Mucosa of descending colon (tissue), 3 donors: ENCODE data around the gene PTK6. TPM values are rescaled to one million over a fixed set of nuclear protein-coding genes. Genes with fewer than 3 reads are reported as not detected.

Source experiments
- ATAC-seq: fragments of 200-7000 bp; cut with Tn5 transposase; one replicate; pipeline ENCODE4 v1.9.1; 2020; ENCODE audit warnings: mild to moderate bottlenecking, moderate library complexity
- DNase-seq, 3 donors: peaks; one replicate each; pipeline ENCODE4 v3.0.0-alpha.2; 2020
- H3K36me3 ChIP-seq: fragments of 200-600 bp; one replicate; pipeline ENCODE4 v1.8.0; 2021; ENCODE audit warnings: low read depth, mild to moderate bottlenecking
- H3K4me1 ChIP-seq: fragments of 200-600 bp; one replicate; pipeline ENCODE4 v1.8.0; 2021; ENCODE audit warnings: low read depth, mild to moderate bottlenecking
- H3K4me3 ChIP-seq: fragments of 200-600 bp; one replicate; pipeline ENCODE4 v1.8.0; 2021; ENCODE audit warnings: mild to moderate bottlenecking
- H3K9me3 ChIP-seq: fragments of 200-600 bp; one replicate; pipeline ENCODE4 v1.8.0; 2021; ENCODE audit warnings: mild to moderate bottlenecking
- intact Hi-C, 2 donors: fragments of 100-400 bp; cut with DNase I in 1 of 2; cut with micrococcal nuclease in 1 of 2; formaldehyde crosslinking; loops; one replicate each; pipeline versions ENCODE4 v1.11.0 to v1.11.1; 2022; cut with DNase I, micrococcal nuclease
- total RNA-seq, 3 donors: library from RNA; stranded (reverse); fragmentation: NEBNext Ultra II Directional in 2 of 3; extraction: Animal tissue kit (Norgen Biotek cat#: 25700) in 2 of 3; gene quantifications; one replicate each; pipeline versions ENCODE4 v1.2.1 to v1.2.4, GENCODE V29; 2021 to 2023
- TF ChIP-seq, protein P1 (sequence below): fragments of 200-600 bp; IDR thresholded peaks from one replicate; pipeline ENCODE4 v1.8.0; 2022; ENCODE audit warnings: antibody characterized with exemption, mild to moderate bottlenecking
- donor health status: DM: no; HTN: no; CAD: no; lungs with moderate emphysema.
- donor health status: DM: no; HTN: no; CAD: no.
- donor health status: DM: no; HTN: yes; CAD: no.

PTK6 gene
- total RNA-seq, 3 donors from 2014 or later: 39.5 to 91.7 (median 87.1) TPM

DNA sequence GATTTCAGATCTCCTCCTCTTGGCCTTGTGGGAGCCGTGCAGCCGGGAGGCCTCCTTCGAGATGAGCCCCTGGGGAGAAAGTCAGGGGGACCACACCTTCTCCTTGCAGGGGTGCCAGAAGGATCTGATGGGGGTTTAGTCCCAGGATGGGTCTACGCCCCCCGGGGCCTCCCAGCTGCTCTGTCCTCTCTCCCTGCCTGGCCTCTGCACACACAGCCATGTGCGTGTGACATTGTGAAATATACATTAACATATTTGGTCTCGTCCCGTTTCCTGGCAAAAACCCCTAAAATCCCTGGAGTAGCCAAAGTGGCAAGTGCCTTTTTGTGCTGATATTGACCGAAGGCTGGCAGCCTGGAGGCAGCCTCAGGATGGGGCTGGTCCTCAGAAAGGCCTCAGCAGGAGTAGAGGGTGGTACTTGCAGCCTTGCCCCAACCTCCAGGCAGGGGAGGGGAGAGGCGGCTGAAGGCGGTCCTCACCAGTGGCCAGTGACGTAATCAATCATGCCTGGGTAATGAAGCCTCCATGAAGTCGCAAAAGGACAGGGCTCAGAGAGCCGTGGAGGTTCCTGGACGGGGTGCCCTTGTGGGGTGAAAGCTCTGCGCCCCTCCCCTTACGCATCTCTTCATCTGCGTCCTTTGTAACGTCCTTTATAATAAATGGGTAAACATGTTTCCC lies 42.0 kb upstream of the PTK6 start:
- DNase-seq: no peak
- no peak for ATAC-seq
- Histone ChIP-seq H3K4me1 (peaks cover 7% of the 10 kb centered on the region), H3K4me3 (no peak overlapping the region), H3K36me3 (no peaks in the 10 kb centered on the region), H3K9me3 (no peaks in the 10 kb centered on the region)
- intact Hi-C loops: no loop called here
- TF ChIP-seq, protein P1, sequence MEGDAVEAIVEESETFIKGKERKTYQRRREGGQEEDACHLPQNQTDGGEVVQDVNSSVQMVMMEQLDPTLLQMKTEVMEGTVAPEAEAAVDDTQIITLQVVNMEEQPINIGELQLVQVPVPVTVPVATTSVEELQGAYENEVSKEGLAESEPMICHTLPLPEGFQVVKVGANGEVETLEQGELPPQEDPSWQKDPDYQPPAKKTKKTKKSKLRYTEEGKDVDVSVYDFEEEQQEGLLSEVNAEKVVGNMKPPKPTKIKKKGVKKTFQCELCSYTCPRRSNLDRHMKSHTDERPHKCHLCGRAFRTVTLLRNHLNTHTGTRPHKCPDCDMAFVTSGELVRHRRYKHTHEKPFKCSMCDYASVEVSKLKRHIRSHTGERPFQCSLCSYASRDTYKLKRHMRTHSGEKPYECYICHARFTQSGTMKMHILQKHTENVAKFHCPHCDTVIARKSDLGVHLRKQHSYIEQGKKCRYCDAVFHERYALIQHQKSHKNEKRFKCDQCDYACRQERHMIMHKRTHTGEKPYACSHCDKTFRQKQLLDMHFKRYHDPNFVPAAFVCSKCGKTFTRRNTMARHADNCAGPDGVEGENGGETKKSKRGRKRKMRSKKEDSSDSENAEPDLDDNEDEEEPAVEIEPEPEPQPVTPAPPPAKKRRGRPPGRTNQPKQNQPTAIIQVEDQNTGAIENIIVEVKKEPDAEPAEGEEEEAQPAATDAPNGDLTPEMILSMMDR: no peak

DNA sequence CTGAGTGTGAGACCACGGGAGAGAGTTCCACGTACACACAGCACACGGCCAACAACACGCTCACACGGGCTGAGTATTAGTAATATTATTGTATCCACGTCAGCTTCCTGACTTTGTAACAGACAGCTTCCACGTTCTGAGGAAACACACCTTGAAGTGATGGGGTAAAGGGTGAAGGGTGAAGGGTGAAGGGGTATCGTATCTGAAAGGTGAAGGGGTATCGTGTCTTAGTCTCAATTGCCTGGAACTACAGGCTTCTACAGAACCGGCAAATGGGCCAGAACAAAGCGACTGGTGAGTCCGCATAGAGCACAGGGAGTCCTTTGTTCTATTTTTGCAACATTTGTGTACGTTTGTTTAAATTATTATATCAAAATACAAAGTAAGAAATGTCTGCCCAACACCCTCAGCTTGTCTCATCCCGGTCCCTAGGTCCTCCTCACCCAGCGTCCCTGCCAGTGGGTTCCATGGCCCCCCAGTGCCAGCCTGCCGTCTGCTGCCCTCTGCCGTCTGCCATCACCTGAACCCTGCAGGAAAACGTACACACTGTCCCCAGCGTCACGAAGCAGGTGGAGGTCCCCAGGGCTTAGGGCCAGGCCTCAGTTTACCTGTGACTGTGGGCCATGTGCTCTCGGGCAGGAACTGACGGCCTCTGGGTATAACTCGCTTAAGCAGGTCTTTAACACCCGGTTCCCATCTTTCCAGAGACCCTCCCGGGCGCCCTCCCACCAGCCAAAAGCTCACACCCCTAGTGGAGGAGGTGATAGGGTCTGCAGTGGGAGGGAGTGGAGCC lies 41.2 kb upstream of the PTK6 start:
- DNase-seq: peak in 1 of 3 donors; percentile 56
- intact Hi-C loops: no loop called here
- no peak for ATAC-seq
- Histone ChIP-seq H3K9me3 (no peaks in the 10 kb centered on the region), H3K36me3 (no peaks in the 10 kb centered on the region), H3K4me1 (peaks cover 10% of the 10 kb centered on the region), H3K4me3 (no peak overlapping the region)
- TF ChIP-seq, protein P1: no peak

DNA sequence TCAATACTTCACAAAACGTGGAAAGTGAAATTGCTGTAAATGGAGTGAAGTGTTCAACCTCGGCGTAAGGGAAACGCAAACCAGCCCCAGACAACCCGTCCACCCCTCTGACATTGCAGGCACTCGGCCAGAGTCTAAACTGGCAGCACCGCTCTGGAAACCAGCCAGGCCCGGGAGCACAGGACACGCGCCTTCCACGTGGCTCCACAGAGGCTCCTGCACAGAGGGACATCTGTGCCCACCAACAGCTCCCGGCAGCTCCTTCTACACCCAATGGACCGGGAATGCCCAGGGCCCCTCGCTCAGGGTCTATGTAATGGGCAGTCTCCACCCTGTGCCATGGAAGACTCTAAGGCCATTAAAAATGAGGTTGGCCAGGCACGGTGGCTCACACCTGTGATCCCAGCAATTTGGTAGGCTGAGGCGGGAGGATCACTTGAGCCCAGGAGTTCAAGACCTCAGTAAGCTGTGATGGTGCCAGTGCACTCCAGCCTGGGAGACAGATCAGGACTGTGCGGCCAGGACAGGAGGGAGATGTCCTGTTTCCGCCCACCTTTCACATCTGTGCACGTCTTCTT lies 40.2 kb upstream of the PTK6 start:
- Histone ChIP-seq H3K4me3 (no peak overlapping the region), H3K36me3 (no peaks in the 10 kb centered on the region), H3K9me3 (no peaks in the 10 kb centered on the region), H3K4me1 (peaks cover 15% of the 10 kb centered on the region)
- TF ChIP-seq, protein P1: no peak
- intact Hi-C loops: no loop called here
- ATAC-seq: no peak
- DNase-seq: peak in 1 of 3 donors; percentile 63

DNA sequence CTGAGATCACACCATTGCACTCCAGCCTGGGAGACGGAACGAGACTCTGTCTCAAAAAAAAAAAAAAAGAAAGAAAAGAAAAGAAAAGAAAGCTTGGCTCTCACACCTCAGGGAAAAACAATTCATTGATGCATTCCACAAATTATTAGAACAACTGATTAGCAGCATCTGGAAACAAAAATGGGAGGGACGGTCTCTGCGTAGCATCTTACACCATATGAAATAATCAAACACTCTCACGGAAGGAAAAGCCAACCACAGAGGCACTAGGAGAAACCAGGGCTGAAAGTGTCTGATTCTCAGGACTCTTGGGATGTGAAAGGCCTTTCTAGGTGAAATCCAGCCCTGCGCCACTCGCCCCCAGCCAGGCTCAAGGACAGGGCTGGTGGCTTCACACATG lies 39.1 kb upstream of the PTK6 start:
- Histone ChIP-seq H3K36me3 (no peaks in the 10 kb centered on the region), H3K4me1 (peaks cover 15% of the 10 kb centered on the region), H3K4me3 (no peak overlapping the region), H3K9me3 (no peaks in the 10 kb centered on the region)
- DNase-seq (no peak), ATAC-seq (no peak)
- TF ChIP-seq, protein P1: no peak
- intact Hi-C loops: no loop called here

DNA sequence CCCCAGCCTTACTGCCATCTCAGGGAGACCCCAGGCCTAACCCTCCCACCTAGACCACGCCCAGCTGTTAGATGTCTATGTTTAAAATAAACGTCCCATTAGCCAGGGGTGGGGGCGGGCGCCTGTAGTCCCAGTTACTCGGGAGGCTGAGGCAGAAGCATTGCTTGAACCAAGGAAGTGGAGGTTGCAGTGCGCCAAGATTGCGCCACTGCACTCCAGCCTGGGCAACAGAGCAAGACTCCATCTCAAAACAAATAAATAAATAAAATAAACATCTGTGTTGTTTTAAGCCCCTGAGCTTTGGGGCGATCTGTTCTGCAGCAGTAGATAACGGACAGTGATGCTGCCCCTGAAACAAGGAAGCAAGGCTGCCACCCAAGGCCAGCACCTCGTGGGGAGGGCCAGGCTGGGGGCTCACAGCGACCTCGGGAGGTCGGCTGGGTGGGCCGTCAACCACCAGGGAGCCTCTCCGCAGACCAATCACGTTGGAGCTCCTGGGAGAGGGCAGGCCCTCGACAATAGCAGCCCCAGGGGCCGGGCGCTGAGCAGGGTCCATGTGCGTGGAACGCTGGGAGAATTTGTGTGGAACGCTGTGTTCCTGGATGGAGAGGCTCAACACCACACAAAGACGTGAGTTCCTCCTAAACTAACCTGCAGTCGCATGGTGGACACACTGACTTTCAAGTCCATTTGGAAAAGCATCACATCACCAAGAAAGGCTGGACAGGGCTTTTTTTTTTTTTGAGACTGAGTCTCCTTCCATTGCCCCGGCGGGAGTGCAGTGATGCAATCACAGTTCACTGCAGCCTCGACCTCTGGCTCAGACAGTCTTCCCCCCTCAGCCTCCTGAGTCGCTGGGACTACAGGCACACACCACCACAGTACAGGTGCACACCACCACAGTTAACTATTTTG lies 37.9 kb upstream of the PTK6 start:
- Histone ChIP-seq H3K9me3 (no peaks in the 10 kb centered on the region), H3K4me3 (no peak overlapping the region), H3K4me1 (peaks cover 15% of the 10 kb centered on the region), H3K36me3 (no peaks in the 10 kb centered on the region)
- no peak for DNase-seq
- intact Hi-C loops: no loop called here
- ATAC-seq: no peak
- TF ChIP-seq, protein P1: no peak
